ENCODE measurements around the gene SIGLEC12.

DNA sequence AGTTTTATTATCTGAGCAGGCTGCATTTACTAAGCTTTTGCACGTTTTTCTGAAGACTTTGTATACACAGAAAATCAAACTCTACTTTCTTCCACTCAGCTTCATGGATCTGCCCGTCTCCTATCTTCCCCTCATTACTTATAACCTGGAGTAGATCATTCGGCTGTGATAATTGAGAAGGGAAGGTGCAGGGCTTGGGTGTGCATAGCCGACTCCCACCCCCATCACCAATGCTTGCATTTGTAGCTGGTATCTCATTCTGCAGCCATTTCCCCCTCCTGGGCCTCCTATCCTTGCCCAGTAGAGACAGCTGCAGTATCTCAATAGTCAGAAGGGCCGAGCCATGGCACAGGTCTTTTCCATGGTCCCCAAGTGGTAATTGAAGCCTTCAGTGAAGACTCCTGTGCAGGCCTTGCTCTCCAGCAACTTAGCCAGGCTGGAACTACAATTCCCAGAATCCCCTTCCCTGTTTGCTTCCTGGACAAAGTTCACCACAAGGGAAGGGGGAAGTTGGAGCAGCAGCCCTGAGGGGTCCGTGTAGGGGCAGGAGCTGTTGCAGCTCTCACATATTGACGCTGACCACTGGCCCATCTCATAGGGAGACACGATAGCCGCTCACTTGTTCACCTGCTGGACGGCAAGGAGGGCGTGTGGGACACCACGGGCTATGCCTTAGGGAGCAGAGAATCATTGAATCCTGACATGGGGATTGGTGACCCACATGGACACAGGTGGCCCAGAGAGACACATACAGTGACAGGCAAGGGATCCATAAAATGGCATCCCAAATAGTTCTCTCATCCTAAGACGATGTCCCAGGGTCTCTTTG, 41.2 kb downstream of the SIGLEC12 start:
- no peak for TF ChIP-seq POLR2A (IDR thresholded peaks at IDR 0.05)
- TF ChIP-seq, protein P1, sequence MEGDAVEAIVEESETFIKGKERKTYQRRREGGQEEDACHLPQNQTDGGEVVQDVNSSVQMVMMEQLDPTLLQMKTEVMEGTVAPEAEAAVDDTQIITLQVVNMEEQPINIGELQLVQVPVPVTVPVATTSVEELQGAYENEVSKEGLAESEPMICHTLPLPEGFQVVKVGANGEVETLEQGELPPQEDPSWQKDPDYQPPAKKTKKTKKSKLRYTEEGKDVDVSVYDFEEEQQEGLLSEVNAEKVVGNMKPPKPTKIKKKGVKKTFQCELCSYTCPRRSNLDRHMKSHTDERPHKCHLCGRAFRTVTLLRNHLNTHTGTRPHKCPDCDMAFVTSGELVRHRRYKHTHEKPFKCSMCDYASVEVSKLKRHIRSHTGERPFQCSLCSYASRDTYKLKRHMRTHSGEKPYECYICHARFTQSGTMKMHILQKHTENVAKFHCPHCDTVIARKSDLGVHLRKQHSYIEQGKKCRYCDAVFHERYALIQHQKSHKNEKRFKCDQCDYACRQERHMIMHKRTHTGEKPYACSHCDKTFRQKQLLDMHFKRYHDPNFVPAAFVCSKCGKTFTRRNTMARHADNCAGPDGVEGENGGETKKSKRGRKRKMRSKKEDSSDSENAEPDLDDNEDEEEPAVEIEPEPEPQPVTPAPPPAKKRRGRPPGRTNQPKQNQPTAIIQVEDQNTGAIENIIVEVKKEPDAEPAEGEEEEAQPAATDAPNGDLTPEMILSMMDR (IDR thresholded peaks at IDR 0.05) = no peak
